MG63 (cell line): ENCODE results near the gene UNC5C. TPM values are rescaled to one million over a fixed set of nuclear protein-coding genes. Genes with fewer than 3 reads are reported as not detected.

ENCODE experiments used
- DNase-seq: peaks from one replicate; pipeline ENCODE4 v3.0.0-alpha.2; 2020
- H3K27me3 ChIP-seq: fragments of 250-450 bp; sonication (Bioruptor Pico); 2 replicates; pipeline ENCODE4 v1.5.1; 2020; ENCODE audit warnings: mild to moderate bottlenecking, moderate library complexity
- H3K36me3 ChIP-seq: fragments of 250-450 bp; sonication (Bioruptor Pico); 2 replicates; pipeline ENCODE4 v1.5.1; 2020; ENCODE audit warnings: mild to moderate bottlenecking, moderate library complexity
- H3K4me3 ChIP-seq: fragments of 250-450 bp; sonication (Bioruptor Pico); 2 replicates; pipeline ENCODE4 v1.5.1; 2020; ENCODE audit warnings: mild to moderate bottlenecking, moderate library complexity
- H3K9me3 ChIP-seq: fragments of 250-450 bp; sonication (Bioruptor Pico); 2 replicates; pipeline ENCODE4 v1.5.1; 2020; ENCODE audit warnings: mild to moderate bottlenecking, moderate library complexity
- total RNA-seq: library from RNA; depleted of rRNA; stranded (reverse); fragments of >200 nt; shearing (Covaris generic); gene quantifications from 2 replicates; pipeline ENCODE4 v1.2.3, GENCODE V29; 2014; ENCODE audit warnings: low replicate concordance

The UNC5C gene
- total RNA-seq, 1 experiment from 2014 or later = not detected

GRCh38 chr4:95507561-95507960 is 41.2 kb downstream of the UNC5C start:
- no peak for DNase-seq
- H3K9me3 ChIP-seq = no peaks in the 10 kb centered on the region

DNA sequence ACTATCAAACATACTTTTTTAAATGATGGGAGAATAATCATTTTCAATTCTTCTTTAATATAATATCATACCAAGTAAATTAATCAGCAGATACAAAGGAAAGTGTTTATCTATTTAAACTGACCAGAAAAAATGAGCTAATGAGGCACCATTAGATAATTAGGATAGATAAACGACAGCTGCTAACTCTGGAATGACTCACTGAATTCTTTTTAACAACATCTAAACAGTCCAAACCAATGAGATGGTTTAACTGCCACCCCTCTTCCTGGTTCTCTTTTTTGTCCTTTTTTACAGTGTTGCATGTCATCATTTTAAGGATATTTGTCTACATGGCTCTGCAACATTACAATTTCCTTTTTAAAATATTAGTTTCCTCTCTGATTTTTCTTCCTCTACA is 41.6 kb downstream of the UNC5C start:
- H3K27me3 ChIP-seq = no peaks in the 10 kb centered on the region
- no peak for DNase-seq
- H3K4me3 ChIP-seq = no peak overlapping the region
- H3K36me3 ChIP-seq = no peaks in the 10 kb centered on the region
- no peaks in the 10 kb centered on the region for H3K9me3 ChIP-seq

More at GRCh38 chr4:95507561-95507960, 41.2 kb downstream of the UNC5C start:
- Histone ChIP-seq H3K36me3 (no peaks in the 10 kb centered on the region), H3K27me3 (no peaks in the 10 kb centered on the region), H3K4me3 (no peak overlapping the region)

DNA sequence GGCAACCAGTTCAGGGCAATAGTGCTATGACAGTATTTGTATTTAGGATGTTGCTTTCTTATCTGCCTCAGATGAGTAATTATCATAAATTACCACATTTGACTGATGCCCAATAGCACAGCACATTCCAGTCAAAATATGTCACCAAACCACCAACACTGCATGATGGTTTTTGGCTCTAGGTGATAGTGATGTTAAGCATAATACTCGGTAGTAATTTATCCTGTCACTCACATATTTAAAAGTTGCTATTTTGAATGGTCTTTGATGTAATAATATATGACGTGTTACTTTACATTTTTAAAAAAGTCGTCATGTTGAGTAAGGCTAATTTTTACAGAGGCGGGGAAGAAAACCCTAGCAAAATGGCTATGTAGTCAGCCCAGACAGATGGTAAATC is 42.5 kb downstream of the UNC5C start:
- Histone ChIP-seq H3K27me3 (no peaks in the 10 kb centered on the region), H3K4me3 (no peak overlapping the region), H3K9me3 (no peaks in the 10 kb centered on the region), H3K36me3 (no peaks in the 10 kb centered on the region)
- no peak for DNase-seq

- no peak for DNase-seq
Measured at GRCh38 chr4:95505799-95506198, 43.0 kb downstream of the UNC5C start.

DNA sequence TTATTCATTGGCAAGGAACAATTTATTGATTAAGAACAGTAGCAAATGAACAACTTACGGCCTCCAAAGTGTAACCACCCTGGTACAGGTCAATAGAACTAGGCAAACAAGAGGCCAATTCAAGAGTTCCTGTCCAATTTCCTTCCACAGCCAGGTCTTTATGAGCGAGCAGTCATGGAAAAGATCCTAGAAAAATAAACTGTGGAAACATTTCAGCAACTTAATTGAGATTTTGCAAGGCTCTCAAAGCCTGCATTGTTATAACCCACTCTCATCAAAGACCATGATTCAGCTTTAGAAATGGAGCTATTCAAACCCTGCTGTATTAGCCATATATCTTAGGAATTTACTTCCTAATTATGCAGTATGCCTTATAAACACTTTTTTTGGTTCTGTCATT is 43.6 kb downstream of the UNC5C start:
- no peak overlapping the region for H3K4me3 ChIP-seq
- DNase-seq = no peak

More at GRCh38 chr4:95505799-95506198, 43.0 kb downstream of the UNC5C start:
- Histone ChIP-seq H3K36me3 (no peaks in the 10 kb centered on the region), H3K27me3 (no peaks in the 10 kb centered on the region), H3K9me3 (no peaks in the 10 kb centered on the region), H3K4me3 (no peak overlapping the region)

GRCh38 chr4:95504501-95504900 is 44.3 kb downstream of the UNC5C start:
- no peak overlapping the region for H3K4me3 ChIP-seq
- H3K36me3 ChIP-seq = no peaks in the 10 kb centered on the region
- DNase-seq = no peak
- H3K9me3 ChIP-seq = no peaks in the 10 kb centered on the region
- H3K27me3 ChIP-seq = no peaks in the 10 kb centered on the region

More for the DNA sequence above, 43.6 kb downstream of the UNC5C start:
- H3K36me3 ChIP-seq = no peaks in the 10 kb centered on the region
- H3K9me3 ChIP-seq = no peaks in the 10 kb centered on the region
- H3K27me3 ChIP-seq = no peaks in the 10 kb centered on the region

DNA sequence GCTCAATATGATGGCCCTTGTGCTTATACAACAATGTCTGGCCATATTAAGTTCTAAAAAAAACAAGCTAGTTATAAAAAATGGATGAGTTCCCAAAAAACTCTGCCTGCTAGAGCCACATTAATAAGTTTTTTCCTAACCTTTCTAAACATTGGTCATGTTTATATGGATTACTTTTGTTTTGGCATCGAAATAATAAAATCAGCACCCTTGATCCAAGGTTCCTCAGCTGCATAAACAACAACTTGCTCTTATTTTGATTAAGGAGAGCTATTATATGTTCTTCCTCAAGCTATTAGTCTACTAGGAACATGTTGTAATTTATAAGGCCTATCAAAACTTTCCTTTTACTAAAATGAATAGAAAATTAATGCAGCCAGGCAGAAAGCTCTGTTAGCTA is 48.4 kb downstream of the UNC5C start:
- Histone ChIP-seq H3K36me3 (no peaks in the 10 kb centered on the region), H3K9me3 (no peaks in the 10 kb centered on the region), H3K4me3 (no peak overlapping the region), H3K27me3 (no peaks in the 10 kb centered on the region)
- no peak for DNase-seq

- H3K27me3 ChIP-seq = no peaks in the 10 kb centered on the region
- DNase-seq = no peak
- H3K9me3 ChIP-seq = no peaks in the 10 kb centered on the region
- H3K36me3 ChIP-seq = no peaks in the 10 kb centered on the region
- H3K4me3 ChIP-seq = no peak overlapping the region
Measured at GRCh38 chr4:95499291-95499696, 49.5 kb downstream of the UNC5C start.

- Histone ChIP-seq H3K9me3 (no peaks in the 10 kb centered on the region), H3K36me3 (no peaks in the 10 kb centered on the region), H3K4me3 (no peak overlapping the region), H3K27me3 (no peaks in the 10 kb centered on the region)
- DNase-seq = no peak
Measured at GRCh38 chr4:95494186-95494585, 54.6 kb downstream of the UNC5C start.

GRCh38 chr4:95478679-95479078 is 70.1 kb downstream of the UNC5C start:
- Histone ChIP-seq H3K27me3 (no peaks in the 10 kb centered on the region), H3K9me3 (no peaks in the 10 kb centered on the region), H3K4me3 (no peak overlapping the region), H3K36me3 (no peaks in the 10 kb centered on the region)
- no peak for DNase-seq

GRCh38 chr4:95476121-95476520 is 72.7 kb downstream of the UNC5C start:
- Histone ChIP-seq H3K27me3 (no peaks in the 10 kb centered on the region), H3K4me3 (no peak overlapping the region), H3K36me3 (no peaks in the 10 kb centered on the region), H3K9me3 (no peaks in the 10 kb centered on the region)
- no peak for DNase-seq

GRCh38 chr4:95472534-95472933 is 76.2 kb downstream of the UNC5C start:
- H3K4me3 ChIP-seq = no peak overlapping the region
- H3K27me3 ChIP-seq = no peaks in the 10 kb centered on the region
- H3K9me3 ChIP-seq = no peaks in the 10 kb centered on the region
- no peaks in the 10 kb centered on the region for H3K36me3 ChIP-seq
- no peak for DNase-seq

GRCh38 chr4:95470622-95471021 is 78.2 kb downstream of the UNC5C start:
- DNase-seq = no peak
- Histone ChIP-seq H3K27me3 (no peaks in the 10 kb centered on the region), H3K9me3 (no peaks in the 10 kb centered on the region), H3K4me3 (no peak overlapping the region), H3K36me3 (no peaks in the 10 kb centered on the region)

DNA sequence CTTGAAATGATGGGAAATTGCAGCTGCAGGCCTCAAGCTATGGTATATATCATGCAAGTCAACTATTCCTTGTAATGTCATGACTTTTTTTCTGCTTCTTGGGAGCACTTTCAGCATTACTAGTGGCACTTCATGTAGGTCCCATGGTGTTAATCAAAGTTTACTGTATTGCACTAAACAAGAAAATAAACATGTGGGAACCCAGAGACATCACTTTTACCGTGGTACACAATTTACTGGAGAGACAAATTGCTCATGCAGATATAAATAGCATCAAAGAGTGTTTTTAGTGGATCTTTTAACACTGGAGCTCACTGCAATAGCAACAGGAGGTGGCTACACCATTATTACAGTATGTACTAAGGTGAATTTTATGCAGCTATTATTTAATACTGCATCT is 79.2 kb downstream of the UNC5C start:
- DNase-seq = no peak
- H3K36me3 ChIP-seq = no peaks in the 10 kb centered on the region
- no peaks in the 10 kb centered on the region for H3K27me3 ChIP-seq
- no peaks in the 10 kb centered on the region for H3K9me3 ChIP-seq
- H3K4me3 ChIP-seq = no peak overlapping the region

GRCh38 chr4:95466791-95467190 is 82.0 kb downstream of the UNC5C start:
- Histone ChIP-seq H3K27me3 (no peaks in the 10 kb centered on the region), H3K9me3 (no peaks in the 10 kb centered on the region), H3K36me3 (no peaks in the 10 kb centered on the region), H3K4me3 (no peak overlapping the region)
- no peak for DNase-seq

DNA sequence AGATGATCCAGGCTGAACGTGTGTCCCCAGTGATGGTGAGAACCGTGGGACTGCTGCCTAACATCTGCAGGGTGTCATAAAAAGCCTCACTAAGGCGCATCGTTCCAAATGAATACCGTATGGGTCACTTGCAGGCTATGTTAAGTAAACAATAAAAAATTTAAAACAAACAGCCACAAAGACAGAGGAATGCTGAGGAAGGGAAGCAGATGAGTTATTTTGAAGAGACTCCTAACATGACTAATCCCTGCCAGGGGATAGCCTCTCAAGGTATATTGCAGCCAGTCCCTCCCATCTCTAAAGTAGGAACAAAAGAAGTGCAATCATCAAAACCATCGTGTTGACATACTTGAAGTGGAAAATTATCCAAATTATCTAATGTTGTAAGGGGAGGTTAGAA is 83.8 kb downstream of the UNC5C start:
- Histone ChIP-seq H3K27me3 (no peaks in the 10 kb centered on the region), H3K9me3 (no peaks in the 10 kb centered on the region), H3K36me3 (no peaks in the 10 kb centered on the region), H3K4me3 (no peak overlapping the region)
- no peak for DNase-seq

- Histone ChIP-seq H3K4me3 (no peak overlapping the region), H3K9me3 (no peaks in the 10 kb centered on the region), H3K36me3 (no peaks in the 10 kb centered on the region), H3K27me3 (no peaks in the 10 kb centered on the region)
- no peak for DNase-seq
Measured at GRCh38 chr4:95462921-95463320, 85.9 kb downstream of the UNC5C start.

GRCh38 chr4:95457353-95457752 is 91.4 kb downstream of the UNC5C start:
- DNase-seq = no peak

GRCh38 chr4:95450294-95450693 is 98.5 kb downstream of the UNC5C start:
- no peaks in the 10 kb centered on the region for H3K27me3 ChIP-seq
- no peaks in the 10 kb centered on the region for H3K36me3 ChIP-seq

More at GRCh38 chr4:95457353-95457752, 91.4 kb downstream of the UNC5C start:
- Histone ChIP-seq H3K27me3 (no peaks in the 10 kb centered on the region), H3K4me3 (no peak overlapping the region), H3K36me3 (no peaks in the 10 kb centered on the region), H3K9me3 (no peaks in the 10 kb centered on the region)

More at GRCh38 chr4:95450294-95450693, 98.5 kb downstream of the UNC5C start:
- no peaks in the 10 kb centered on the region for H3K9me3 ChIP-seq
- no peak overlapping the region for H3K4me3 ChIP-seq
- no peak for DNase-seq
